Erythroblast (primary cell): ENCODE data around the gene STARD13.

Experiments used
- GATA1 ChIP-seq: IDR thresholded peaks from 2 replicates; pipeline ENCODE4 v1.6.1; 2011; ENCODE audit warnings: low read depth, mild to moderate bottlenecking, control low read depth, low read length, moderate library complexity
- POLR2A ChIP-seq: IDR thresholded peaks from 2 replicates; pipeline ENCODE4 v1.6.1; 2011; ENCODE audit warnings: mild to moderate bottlenecking, low read length

GRCh38 chr13:33119856-33120543, 165.6 kb downstream of the STARD13 start:
- no peak for TF ChIP-seq POLR2A
- no peak for TF ChIP-seq GATA1
